ENCODE results near the gene TRIM46. TPM values are rescaled to one million over a fixed set of nuclear protein-coding genes. Genes with fewer than 3 reads are reported as not detected.
"Not testable (repeated sequence)": the region's sequence is repeated elsewhere in the genome, so short reads cannot be mapped to it uniquely, and the experiment has no call there.

The TRIM46 gene
- total RNA-seq, 3 donors from 2014 or later (not counting 1 experiment from before 2014, with no cell fraction given) = 0.94 to 4.9 (median 2.5) TPM

DNA sequence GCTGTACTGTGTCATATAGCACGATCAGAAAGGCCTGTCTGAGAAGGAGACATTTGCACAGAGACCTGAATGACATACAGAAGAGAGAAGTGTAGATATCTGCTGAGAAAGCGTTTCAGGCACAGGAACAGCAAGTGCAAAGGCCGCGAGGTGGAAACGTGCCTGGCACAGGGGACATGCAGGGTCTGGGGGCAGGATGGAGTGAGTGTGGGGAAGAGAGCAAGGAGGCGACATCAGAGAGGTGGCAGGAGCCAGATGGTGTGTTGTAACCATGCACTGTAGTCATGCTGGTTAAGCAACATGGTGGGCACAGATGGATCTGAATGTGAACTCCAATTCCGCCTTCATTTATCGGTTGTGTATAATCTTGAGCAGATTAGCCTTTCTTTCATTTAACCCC is 13.5 kb upstream of the TRIM46 start:
- ATAC-seq (no peak), DNase-seq (no peak)
- Mint-ChIP-seq H3K4me1 (no peaks in the 10 kb centered on the region), H3K27me3 (ENCODE audit: low read depth in 2 of 2) (peaks cover 6 to 9% of the 10 kb centered on the region in 2 donors), H3K9me3 (no peaks in the 10 kb centered on the region), H3K36me3 (no peaks in the 10 kb centered on the region), H3K27ac (no peak overlapping the region), H3K4me3 (no peak overlapping the region)
- no peak overlapping the region for H3K4me3 ChIP-seq (ENCODE audit: low read length)
- no peak overlapping the region for H3K27ac ChIP-seq (ENCODE audit: low read length)
- H3K4me1 ChIP-seq (ENCODE audit: control insufficient read depth, insufficient read depth, low read length) = no peaks in the 10 kb centered on the region
- H3K27me3 ChIP-seq (ENCODE audit: control insufficient read depth, insufficient read depth, low read length) = no peaks in the 10 kb centered on the region
- TF ChIP-seq, protein P1, sequence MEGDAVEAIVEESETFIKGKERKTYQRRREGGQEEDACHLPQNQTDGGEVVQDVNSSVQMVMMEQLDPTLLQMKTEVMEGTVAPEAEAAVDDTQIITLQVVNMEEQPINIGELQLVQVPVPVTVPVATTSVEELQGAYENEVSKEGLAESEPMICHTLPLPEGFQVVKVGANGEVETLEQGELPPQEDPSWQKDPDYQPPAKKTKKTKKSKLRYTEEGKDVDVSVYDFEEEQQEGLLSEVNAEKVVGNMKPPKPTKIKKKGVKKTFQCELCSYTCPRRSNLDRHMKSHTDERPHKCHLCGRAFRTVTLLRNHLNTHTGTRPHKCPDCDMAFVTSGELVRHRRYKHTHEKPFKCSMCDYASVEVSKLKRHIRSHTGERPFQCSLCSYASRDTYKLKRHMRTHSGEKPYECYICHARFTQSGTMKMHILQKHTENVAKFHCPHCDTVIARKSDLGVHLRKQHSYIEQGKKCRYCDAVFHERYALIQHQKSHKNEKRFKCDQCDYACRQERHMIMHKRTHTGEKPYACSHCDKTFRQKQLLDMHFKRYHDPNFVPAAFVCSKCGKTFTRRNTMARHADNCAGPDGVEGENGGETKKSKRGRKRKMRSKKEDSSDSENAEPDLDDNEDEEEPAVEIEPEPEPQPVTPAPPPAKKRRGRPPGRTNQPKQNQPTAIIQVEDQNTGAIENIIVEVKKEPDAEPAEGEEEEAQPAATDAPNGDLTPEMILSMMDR (IDR thresholded peaks at IDR 0.05) = no peak
- WGBS (ENCODE audit: insufficient coverage) = 81% methylated on average over 7 of the region's 8 CpGs
- no peaks in the 10 kb centered on the region for H3K36me3 ChIP-seq (ENCODE audit: control insufficient read depth, insufficient read depth, low read length)
- intact Hi-C loops (cut with micrococcal nuclease) = no loop called here
- H3K9me3 ChIP-seq (ENCODE audit: control insufficient read depth, insufficient read depth, low read length) = no peaks in the 10 kb centered on the region

DNA sequence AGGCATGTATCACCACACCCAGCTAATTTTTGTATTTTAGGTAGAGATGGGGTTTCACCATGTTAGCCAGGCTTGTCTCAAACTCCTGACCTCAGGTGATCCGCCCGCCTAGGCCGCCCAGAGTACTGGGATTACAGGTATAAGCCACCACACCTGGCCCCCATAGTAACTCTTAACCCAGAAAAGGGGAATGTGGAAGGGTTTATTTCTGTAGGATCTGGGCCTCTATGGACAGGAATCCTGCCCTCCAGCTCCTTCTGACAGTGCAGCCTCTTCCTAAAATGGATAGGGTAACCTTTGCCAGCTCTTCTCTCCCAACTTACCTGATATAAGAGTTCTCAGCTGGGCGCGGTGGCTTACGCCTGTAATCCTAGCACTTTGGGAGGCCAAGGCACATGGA is 11.0 kb upstream of the TRIM46 start:
- H3K36me3 Mint-ChIP-seq; H3K27me3 Mint-ChIP-seq (ENCODE audit: low read depth in 2 of 2); H3K27me3 ChIP-seq (ENCODE audit: control insufficient read depth, insufficient read depth, low read length); H3K36me3 ChIP-seq (ENCODE audit: control insufficient read depth, insufficient read depth, low read length); intact Hi-C loops (cut with micrococcal nuclease); DNase-seq; H3K27ac Mint-ChIP-seq; H3K4me3 Mint-ChIP-seq; H3K4me3 ChIP-seq (ENCODE audit: low read length); H3K9me3 Mint-ChIP-seq; H3K27ac ChIP-seq (ENCODE audit: low read length); ATAC-seq; H3K9me3 ChIP-seq (ENCODE audit: control insufficient read depth, insufficient read depth, low read length): not testable (repeated sequence)
- whole genome bisulfite sequencing (ENCODE audit: insufficient coverage) = 100% methylated on average over 3 of the region's 6 CpGs
- H3K4me1 Mint-ChIP-seq = peaks cover 0 to 11% of the 10 kb centered on the region in 2 donors
- H3K4me1 ChIP-seq (ENCODE audit: control insufficient read depth, insufficient read depth, low read length) = peaks cover 10% of the 10 kb centered on the region

DNA sequence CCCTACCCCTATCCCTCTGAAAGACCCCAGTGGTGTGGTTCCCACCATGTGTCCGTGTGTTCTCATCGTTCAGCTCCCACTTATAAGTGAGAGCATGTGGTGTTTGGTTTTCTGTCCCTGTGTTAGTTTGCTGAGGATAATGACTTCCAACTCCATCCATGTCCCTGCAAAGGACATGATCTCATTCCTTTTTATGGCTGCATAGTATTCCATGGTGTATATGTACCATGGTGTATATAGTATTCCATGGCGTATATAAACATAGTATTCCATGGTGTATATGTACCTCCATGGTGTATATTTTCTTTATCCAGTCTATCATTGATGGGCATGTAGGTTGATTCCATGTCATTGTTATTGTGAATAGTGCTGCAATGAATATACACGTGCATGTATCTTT is 9.9 kb upstream of the TRIM46 start:
- ATAC-seq; intact Hi-C loops (cut with micrococcal nuclease); H3K4me3 ChIP-seq (ENCODE audit: low read length); H3K27me3 ChIP-seq (ENCODE audit: control insufficient read depth, insufficient read depth, low read length); H3K36me3 ChIP-seq (ENCODE audit: control insufficient read depth, insufficient read depth, low read length); H3K27me3 Mint-ChIP-seq (ENCODE audit: low read depth in 2 of 2); H3K9me3 Mint-ChIP-seq; H3K9me3 ChIP-seq (ENCODE audit: control insufficient read depth, insufficient read depth, low read length); H3K27ac ChIP-seq (ENCODE audit: low read length); DNase-seq; H3K36me3 Mint-ChIP-seq; H3K27ac Mint-ChIP-seq; H3K4me3 Mint-ChIP-seq: not testable (repeated sequence)
- peaks cover 0 to 15% of the 10 kb centered on the region in 2 donors for H3K4me1 Mint-ChIP-seq
- WGBS (ENCODE audit: insufficient coverage) = 90% methylated on average over 2 of the region's 4 CpGs
- H3K4me1 ChIP-seq (ENCODE audit: control insufficient read depth, insufficient read depth, low read length) = peaks cover 15% of the 10 kb centered on the region

DNA sequence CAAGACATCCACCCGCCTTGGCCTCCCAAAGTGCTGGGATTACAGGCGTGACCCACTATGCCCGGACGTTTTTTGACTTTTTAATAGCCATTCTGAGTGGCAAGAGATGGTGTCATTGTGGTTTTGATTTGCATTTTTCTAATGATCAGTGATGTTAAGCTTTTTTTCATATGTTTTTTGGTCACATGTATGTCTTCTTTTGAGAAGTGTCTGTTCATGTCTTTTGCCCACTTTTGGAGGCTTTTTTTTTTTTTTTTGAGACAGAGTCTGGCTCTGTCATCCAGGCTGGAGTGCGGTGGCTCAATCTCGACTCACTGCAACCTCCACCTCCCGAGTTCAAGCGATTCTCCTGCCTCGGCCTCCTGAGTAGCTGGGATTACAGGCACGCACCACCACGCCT is 9.0 kb upstream of the TRIM46 start:
- WGBS (ENCODE audit: insufficient coverage) = 76% methylated on average over 4 of the region's 11 CpGs
- intact Hi-C loops (cut with micrococcal nuclease) = loop anchor here (5.0 kb wide), 1 partner anchor 37 kb away; the partner anchor contains the start of gene EFNA1
- H3K27ac ChIP-seq (ENCODE audit: low read length); H3K27me3 ChIP-seq (ENCODE audit: control insufficient read depth, insufficient read depth, low read length); H3K9me3 ChIP-seq (ENCODE audit: control insufficient read depth, insufficient read depth, low read length); DNase-seq; H3K27ac Mint-ChIP-seq; ATAC-seq; H3K36me3 Mint-ChIP-seq; H3K27me3 Mint-ChIP-seq (ENCODE audit: low read depth in 2 of 2); H3K4me3 ChIP-seq (ENCODE audit: low read length); H3K9me3 Mint-ChIP-seq; H3K4me3 Mint-ChIP-seq; H3K36me3 ChIP-seq (ENCODE audit: control insufficient read depth, insufficient read depth, low read length): not testable (repeated sequence)
- peaks cover 15% of the 10 kb centered on the region for H3K4me1 ChIP-seq (ENCODE audit: control insufficient read depth, insufficient read depth, low read length)
- H3K4me1 Mint-ChIP-seq = peaks cover 0 to 15% of the 10 kb centered on the region in 2 donors

DNA sequence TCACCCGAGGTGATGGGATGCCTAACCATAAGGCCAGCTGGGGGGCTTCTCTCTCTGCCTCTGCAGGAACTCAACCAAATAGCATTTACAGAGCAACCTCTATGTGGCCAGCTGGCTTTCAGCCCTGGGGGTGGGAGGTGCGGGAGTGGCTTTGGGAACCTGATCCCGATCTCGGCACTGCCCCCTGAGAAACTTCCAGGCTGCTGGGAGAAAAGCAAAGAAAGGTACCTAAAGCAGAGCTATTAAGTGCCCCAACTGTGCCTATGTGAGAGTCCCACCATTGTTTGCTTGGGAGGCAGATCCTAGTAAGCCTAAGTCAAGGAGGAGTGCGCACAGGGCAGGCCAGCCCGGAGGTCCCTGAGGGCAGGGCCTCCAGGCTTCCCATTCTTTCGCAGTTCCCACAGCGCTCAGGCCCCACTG is 7.6 kb upstream of the TRIM46 start:
- Histone ChIP-seq H3K27ac (ENCODE audit: low read length) (no peak overlapping the region), H3K4me1 (ENCODE audit: control insufficient read depth, insufficient read depth, low read length) (peaks cover 15% of the 10 kb centered on the region), H3K4me3 (ENCODE audit: low read length) (no peak overlapping the region), H3K9me3 (ENCODE audit: control insufficient read depth, insufficient read depth, low read length) (no peaks in the 10 kb centered on the region), H3K36me3 (ENCODE audit: control insufficient read depth, insufficient read depth, low read length) (peaks cover 14% of the 10 kb centered on the region), H3K27me3 (ENCODE audit: control insufficient read depth, insufficient read depth, low read length) (peaks cover 2% of the 10 kb centered on the region)
- Mint-ChIP-seq H3K27me3 (ENCODE audit: low read depth in 2 of 2) (peaks cover 0 to 7% of the 10 kb centered on the region in 2 donors), H3K4me3 (no peak overlapping the region), H3K36me3 (no peaks in the 10 kb centered on the region), H3K4me1 (peaks cover 0 to 15% of the 10 kb centered on the region in 2 donors), H3K27ac (no peak overlapping the region), H3K9me3 (no peaks in the 10 kb centered on the region)
- no peak for ATAC-seq
- TF ChIP-seq, protein P1 (IDR thresholded peaks at IDR 0.05) = no peak
- DNase-seq = no peak
- intact Hi-C loops (cut with micrococcal nuclease) = loop anchor here (5.0 kb wide), 1 partner anchor 39 kb away; the partner anchor contains the start of gene EFNA1
- WGBS (ENCODE audit: insufficient coverage) = 54% methylated on average over 8 of the region's 8 CpGs
